Measurements from ENCODE around the gene CFDP1. TPM values are rescaled to one million over a fixed set of nuclear protein-coding genes. Genes with fewer than 3 reads are reported as not detected.

The CFDP1 gene
- total and polyA plus RNA-seq, 2 of the 13 experiments (the other 11 are each of a cell fraction or from before 2014, with no cell fraction given): 78.6 to 153 TPM

DNA sequence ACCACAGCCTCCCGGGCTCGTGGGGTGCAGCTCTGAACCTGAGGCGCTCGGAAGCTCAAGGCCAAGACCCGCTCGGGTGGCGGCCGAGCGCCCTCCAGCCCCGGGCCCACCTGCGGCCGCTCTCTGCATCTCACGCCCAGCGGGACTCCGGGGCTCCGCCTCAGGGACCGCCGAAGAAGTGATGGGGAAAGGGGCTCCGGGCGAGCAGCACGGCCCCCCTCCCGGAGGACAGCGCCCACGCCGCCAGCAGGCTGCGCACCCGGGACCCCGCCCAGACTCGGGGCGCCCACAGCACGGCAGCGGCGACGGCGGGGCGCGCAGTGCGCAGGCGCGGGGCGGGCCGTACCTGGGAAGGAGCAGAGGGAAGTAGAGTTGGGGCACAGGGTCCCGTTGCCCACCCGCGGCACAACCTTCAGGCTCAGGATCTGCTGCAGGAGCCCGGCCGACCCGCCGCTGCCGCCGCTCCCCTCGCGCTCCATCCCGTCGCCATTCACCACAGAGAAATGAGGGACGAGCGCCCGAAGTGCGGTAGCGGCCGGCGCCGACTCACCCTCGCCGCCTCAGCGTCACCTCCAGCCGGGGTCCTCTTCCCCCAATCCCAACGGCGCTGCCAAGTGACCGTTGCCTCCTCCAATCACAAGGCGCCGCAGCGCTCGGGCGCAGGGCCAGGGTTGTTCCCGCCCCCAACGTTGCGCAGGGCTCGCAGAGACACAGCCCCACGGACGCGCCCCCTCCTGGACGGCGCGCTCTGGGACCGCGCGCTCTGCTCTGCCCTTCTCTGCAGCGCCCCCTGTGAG, 31.0 kb upstream of the CFDP1 start, which contains the start of gene TMEM170A (continued):
- TF ChIP-seq, protein P1, sequence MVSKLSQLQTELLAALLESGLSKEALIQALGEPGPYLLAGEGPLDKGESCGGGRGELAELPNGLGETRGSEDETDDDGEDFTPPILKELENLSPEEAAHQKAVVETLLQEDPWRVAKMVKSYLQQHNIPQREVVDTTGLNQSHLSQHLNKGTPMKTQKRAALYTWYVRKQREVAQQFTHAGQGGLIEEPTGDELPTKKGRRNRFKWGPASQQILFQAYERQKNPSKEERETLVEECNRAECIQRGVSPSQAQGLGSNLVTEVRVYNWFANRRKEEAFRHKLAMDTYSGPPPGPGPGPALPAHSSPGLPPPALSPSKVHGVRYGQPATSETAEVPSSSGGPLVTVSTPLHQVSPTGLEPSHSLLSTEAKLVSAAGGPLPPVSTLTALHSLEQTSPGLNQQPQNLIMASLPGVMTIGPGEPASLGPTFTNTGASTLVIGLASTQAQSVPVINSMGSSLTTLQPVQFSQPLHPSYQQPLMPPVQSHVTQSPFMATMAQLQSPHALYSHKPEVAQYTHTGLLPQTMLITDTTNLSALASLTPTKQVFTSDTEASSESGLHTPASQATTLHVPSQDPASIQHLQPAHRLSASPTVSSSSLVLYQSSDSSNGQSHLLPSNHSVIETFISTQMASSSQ (IDR thresholded peaks at IDR 0.05; ENCODE audit: low read depth): no peak
- TF ChIP-seq, protein P1 (CRISPR knock-in tag; IDR thresholded peaks at IDR 0.05; ENCODE audit: borderline replicate concordance): peak; percentile 74; the same call in 1 of the 2 replicates
- TF ChIP-seq, protein P2, sequence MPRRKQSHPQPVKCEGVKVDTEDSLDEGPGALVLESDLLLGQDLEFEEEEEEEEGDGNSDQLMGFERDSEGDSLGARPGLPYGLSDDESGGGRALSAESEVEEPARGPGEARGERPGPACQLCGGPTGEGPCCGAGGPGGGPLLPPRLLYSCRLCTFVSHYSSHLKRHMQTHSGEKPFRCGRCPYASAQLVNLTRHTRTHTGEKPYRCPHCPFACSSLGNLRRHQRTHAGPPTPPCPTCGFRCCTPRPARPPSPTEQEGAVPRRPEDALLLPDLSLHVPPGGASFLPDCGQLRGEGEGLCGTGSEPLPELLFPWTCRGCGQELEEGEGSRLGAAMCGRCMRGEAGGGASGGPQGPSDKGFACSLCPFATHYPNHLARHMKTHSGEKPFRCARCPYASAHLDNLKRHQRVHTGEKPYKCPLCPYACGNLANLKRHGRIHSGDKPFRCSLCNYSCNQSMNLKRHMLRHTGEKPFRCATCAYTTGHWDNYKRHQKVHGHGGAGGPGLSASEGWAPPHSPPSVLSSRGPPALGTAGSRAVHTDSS (CRISPR knock-in tag; conservative IDR thresholded peaks at IDR 0.05): peak; percentile 63; the same call in 1 of the 2 replicates
- TF ChIP-seq, protein P3, sequence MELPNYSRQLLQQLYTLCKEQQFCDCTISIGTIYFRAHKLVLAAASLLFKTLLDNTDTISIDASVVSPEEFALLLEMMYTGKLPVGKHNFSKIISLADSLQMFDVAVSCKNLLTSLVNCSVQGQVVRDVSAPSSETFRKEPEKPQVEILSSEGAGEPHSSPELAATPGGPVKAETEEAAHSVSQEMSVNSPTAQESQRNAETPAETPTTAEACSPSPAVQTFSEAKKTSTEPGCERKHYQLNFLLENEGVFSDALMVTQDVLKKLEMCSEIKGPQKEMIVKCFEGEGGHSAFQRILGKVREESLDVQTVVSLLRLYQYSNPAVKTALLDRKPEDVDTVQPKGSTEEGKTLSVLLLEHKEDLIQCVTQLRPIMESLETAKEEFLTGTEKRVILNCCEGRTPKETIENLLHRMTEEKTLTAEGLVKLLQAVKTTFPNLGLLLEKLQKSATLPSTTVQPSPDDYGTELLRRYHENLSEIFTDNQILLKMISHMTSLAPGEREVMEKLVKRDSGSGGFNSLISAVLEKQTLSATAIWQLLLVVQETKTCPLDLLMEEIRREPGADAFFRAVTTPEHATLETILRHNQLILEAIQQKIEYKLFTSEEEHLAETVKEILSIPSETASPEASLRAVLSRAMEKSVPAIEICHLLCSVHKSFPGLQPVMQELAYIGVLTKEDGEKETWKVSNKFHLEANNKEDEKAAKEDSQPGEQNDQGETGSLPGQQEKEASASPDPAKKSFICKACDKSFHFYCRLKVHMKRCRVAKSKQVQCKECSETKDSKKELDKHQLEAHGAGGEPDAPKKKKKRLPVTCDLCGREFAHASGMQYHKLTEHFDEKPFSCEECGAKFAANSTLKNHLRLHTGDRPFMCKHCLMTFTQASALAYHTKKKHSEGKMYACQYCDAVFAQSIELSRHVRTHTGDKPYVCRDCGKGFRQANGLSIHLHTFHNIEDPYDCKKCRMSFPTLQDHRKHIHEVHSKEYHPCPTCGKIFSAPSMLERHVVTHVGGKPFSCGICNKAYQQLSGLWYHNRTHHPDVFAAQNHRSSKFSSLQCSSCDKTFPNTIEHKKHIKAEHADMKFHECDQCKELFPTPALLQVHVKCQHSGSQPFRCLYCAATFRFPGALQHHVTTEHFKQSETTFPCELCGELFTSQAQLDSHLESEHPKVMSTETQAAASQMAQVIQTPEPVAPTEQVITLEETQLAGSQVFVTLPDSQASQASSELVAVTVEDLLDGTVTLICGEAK (IDR thresholded peaks at IDR 0.05): no peak
- TF ChIP-seq, protein P3 (CRISPR knock-in tag; IDR thresholded peaks at IDR 0.05): no peak; the same call in none of the 2 replicates
- TF ChIP-seq NFE2 (CRISPR knock-in tag; IDR thresholded peaks at IDR 0.05) (no peak), ZNF737 (CRISPR knock-in tag; IDR thresholded peaks at IDR 0.05; ENCODE audit: borderline replicate concordance) (0 out of 2 replicates have a peak, but pooled peaks have one; percentile 40), ZNF780A (CRISPR knock-in tag; IDR thresholded peaks at IDR 0.05) (peak; percentile 44; the same call in 1 of the 2 replicates), MAFG (CRISPR knock-in tag; IDR thresholded peaks at IDR 0.05) (no peak; the same call in 1 of the 2 replicates), MXI1 (IDR thresholded peaks at IDR 0.05; ENCODE audit: borderline replicate concordance, low read depth, low read length) (peak; percentile 87; the same call in 2 of the 3 replicates)
- TF ChIP-seq, protein P4, sequence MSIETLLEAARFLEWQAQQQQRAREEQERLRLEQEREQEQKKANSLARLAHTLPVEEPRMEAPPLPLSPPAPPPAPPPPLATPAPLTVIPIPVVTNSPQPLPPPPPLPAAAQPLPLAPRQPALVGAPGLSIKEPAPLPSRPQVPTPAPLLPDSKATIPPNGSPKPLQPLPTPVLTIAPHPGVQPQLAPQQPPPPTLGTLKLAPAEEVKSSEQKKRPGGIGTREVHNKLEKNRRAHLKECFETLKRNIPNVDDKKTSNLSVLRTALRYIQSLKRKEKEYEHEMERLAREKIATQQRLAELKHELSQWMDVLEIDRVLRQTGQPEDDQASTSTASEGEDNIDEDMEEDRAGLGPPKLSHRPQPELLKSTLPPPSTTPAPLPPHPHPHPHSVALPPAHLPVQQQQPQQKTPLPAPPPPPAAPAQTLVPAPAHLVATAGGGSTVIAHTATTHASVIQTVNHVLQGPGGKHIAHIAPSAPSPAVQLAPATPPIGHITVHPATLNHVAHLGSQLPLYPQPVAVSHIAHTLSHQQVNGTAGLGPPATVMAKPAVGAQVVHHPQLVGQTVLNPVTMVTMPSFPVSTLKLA (IDR thresholded peaks at IDR 0.05): peak; percentile 63; the same call in 1 of the 2 replicates

Data from HepG2 (cell line).